ENCODE measurements around the gene CD22.

GRCh38 chr19:35353635-35354034, 24.6 kb downstream of the CD22 start:
- TF ChIP-seq CTCF (conservative IDR thresholded peaks at IDR 0.05; ENCODE audit: low read depth, low read length) (no peak), EZH2 (IDR thresholded peaks at IDR 0.05; ENCODE audit: borderline replicate concordance, low read depth, low read length, poor library complexity, severe bottlenecking) (no peak)
